ENCODE results near the gene EYA2.
"Not testable (repeated sequence)": the region's sequence is repeated elsewhere in the genome, so short reads cannot be mapped to it uniquely, and the experiment has no call there.

EYA2 gene

GRCh38 chr20:47160992-47161391 lies 266.3 kb downstream of the EYA2 start:
- Histone ChIP-seq H3K4me3 (ENCODE audit: low read length) (no peak overlapping the region), H3K27me3 (ENCODE audit: insufficient read depth, low read length) (no peaks in the 10 kb centered on the region), H3K36me3 (ENCODE audit: insufficient read depth, low read length) (no peaks in the 10 kb centered on the region), H3K4me1 (ENCODE audit: insufficient read depth, low read length) (no peaks in the 10 kb centered on the region), H3K9me3 (ENCODE audit: low read length) (peaks cover 2% of the 10 kb centered on the region), H2AFZ (ENCODE audit: low read depth, low read length) (no peak overlapping the region)

- Histone ChIP-seq H3K9me3 (ENCODE audit: low read length) (peaks cover 2% of the 10 kb centered on the region), H3K36me3 (ENCODE audit: insufficient read depth, low read length) (no peaks in the 10 kb centered on the region), H3K4me1 (ENCODE audit: insufficient read depth, low read length) (no peaks in the 10 kb centered on the region), H2AFZ (ENCODE audit: low read depth, low read length) (no peak overlapping the region), H3K27me3 (ENCODE audit: insufficient read depth, low read length) (no peaks in the 10 kb centered on the region), H3K4me3 (ENCODE audit: low read length) (no peak overlapping the region)
Measured at GRCh38 chr20:47161411-47161810, 266.8 kb downstream of the EYA2 start.

GRCh38 chr20:47164140-47164539 lies 269.5 kb downstream of the EYA2 start:
- Histone ChIP-seq H3K9me3 (ENCODE audit: low read length) (peaks cover 4% of the 10 kb centered on the region), H3K4me3 (ENCODE audit: low read length) (no peak overlapping the region), H3K4me1 (ENCODE audit: insufficient read depth, low read length) (no peaks in the 10 kb centered on the region), H3K27me3 (ENCODE audit: insufficient read depth, low read length) (no peaks in the 10 kb centered on the region), H2AFZ (ENCODE audit: low read depth, low read length) (no peak overlapping the region), H3K36me3 (ENCODE audit: insufficient read depth, low read length) (no peaks in the 10 kb centered on the region)

- H3K4me1 ChIP-seq (ENCODE audit: insufficient read depth, low read length) = no peaks in the 10 kb centered on the region
- no peaks in the 10 kb centered on the region for H3K27me3 ChIP-seq (ENCODE audit: insufficient read depth, low read length)
- peaks cover 4% of the 10 kb centered on the region for H3K9me3 ChIP-seq (ENCODE audit: low read length)
- no peak overlapping the region for H2AFZ ChIP-seq (ENCODE audit: low read depth, low read length)
- H3K4me3 ChIP-seq (ENCODE audit: low read length) = no peak overlapping the region
- no peaks in the 10 kb centered on the region for H3K36me3 ChIP-seq (ENCODE audit: insufficient read depth, low read length)
Measured at GRCh38 chr20:47165376-47165865, 270.8 kb downstream of the EYA2 start.

GRCh38 chr20:47167846-47168245 lies 273.2 kb downstream of the EYA2 start:
- Histone ChIP-seq H3K4me1 (ENCODE audit: insufficient read depth, low read length) (no peaks in the 10 kb centered on the region), H3K36me3 (ENCODE audit: insufficient read depth, low read length) (no peaks in the 10 kb centered on the region), H2AFZ (ENCODE audit: low read depth, low read length) (no peak overlapping the region), H3K27me3 (ENCODE audit: insufficient read depth, low read length) (no peaks in the 10 kb centered on the region), H3K4me3 (ENCODE audit: low read length) (no peak overlapping the region), H3K9me3 (ENCODE audit: low read length) (peaks cover 4% of the 10 kb centered on the region)

GRCh38 chr20:47172579-47172978 lies 277.9 kb downstream of the EYA2 start:
- peaks cover 8% of the 10 kb centered on the region for H3K27me3 ChIP-seq (ENCODE audit: insufficient read depth, low read length)
- H3K9me3 ChIP-seq (ENCODE audit: low read length) = peaks cover 1% of the 10 kb centered on the region
- H3K36me3 ChIP-seq (ENCODE audit: insufficient read depth, low read length) = no peaks in the 10 kb centered on the region
- no peak overlapping the region for H3K4me3 ChIP-seq (ENCODE audit: low read length)
- no peak overlapping the region for H2AFZ ChIP-seq (ENCODE audit: low read depth, low read length)
- no peaks in the 10 kb centered on the region for H3K4me1 ChIP-seq (ENCODE audit: insufficient read depth, low read length)

GRCh38 chr20:47173596-47174216 lies 279.1 kb downstream of the EYA2 start:
- no peak overlapping the region for H2AFZ ChIP-seq (ENCODE audit: low read depth, low read length)

GRCh38 chr20:47174456-47175243 lies 280.0 kb downstream of the EYA2 start:
- no peak overlapping the region for H3K4me3 ChIP-seq (ENCODE audit: low read length)
- no peaks in the 10 kb centered on the region for H3K9me3 ChIP-seq (ENCODE audit: low read length)
- peaks cover 8% of the 10 kb centered on the region for H3K27me3 ChIP-seq (ENCODE audit: insufficient read depth, low read length)
- no peak overlapping the region for H2AFZ ChIP-seq (ENCODE audit: low read depth, low read length)
- no peaks in the 10 kb centered on the region for H3K4me1 ChIP-seq (ENCODE audit: insufficient read depth, low read length)
- H3K36me3 ChIP-seq (ENCODE audit: insufficient read depth, low read length) = no peaks in the 10 kb centered on the region

More at GRCh38 chr20:47173596-47174216, 279.1 kb downstream of the EYA2 start:
- Histone ChIP-seq H3K4me1 (ENCODE audit: insufficient read depth, low read length) (no peaks in the 10 kb centered on the region), H3K36me3 (ENCODE audit: insufficient read depth, low read length) (no peaks in the 10 kb centered on the region), H3K27me3 (ENCODE audit: insufficient read depth, low read length) (peaks cover 8% of the 10 kb centered on the region), H3K9me3 (ENCODE audit: low read length) (no peaks in the 10 kb centered on the region), H3K4me3 (ENCODE audit: low read length) (no peak overlapping the region)

GRCh38 chr20:47175493-47175892 lies 280.9 kb downstream of the EYA2 start:
- Histone ChIP-seq H3K4me1 (ENCODE audit: insufficient read depth, low read length) (no peaks in the 10 kb centered on the region), H3K4me3 (ENCODE audit: low read length) (no peak overlapping the region), H3K27me3 (ENCODE audit: insufficient read depth, low read length) (peaks cover 8% of the 10 kb centered on the region), H2AFZ (ENCODE audit: low read depth, low read length) (no peak overlapping the region), H3K36me3 (ENCODE audit: insufficient read depth, low read length) (no peaks in the 10 kb centered on the region), H3K9me3 (ENCODE audit: low read length) (no peaks in the 10 kb centered on the region)

- H3K36me3 ChIP-seq (ENCODE audit: insufficient read depth, low read length); H2AFZ ChIP-seq (ENCODE audit: low read depth, low read length); H3K9me3 ChIP-seq (ENCODE audit: low read length); H3K4me3 ChIP-seq (ENCODE audit: low read length); H3K27me3 ChIP-seq (ENCODE audit: insufficient read depth, low read length); H3K4me1 ChIP-seq (ENCODE audit: insufficient read depth, low read length): not testable (repeated sequence)
Measured at GRCh38 chr20:47176217-47176616, 281.6 kb downstream of the EYA2 start.

- Histone ChIP-seq H3K4me1 (ENCODE audit: insufficient read depth, low read length) (no peaks in the 10 kb centered on the region), H2AFZ (ENCODE audit: low read depth, low read length) (no peak overlapping the region), H3K4me3 (ENCODE audit: low read length) (no peak overlapping the region), H3K27me3 (ENCODE audit: insufficient read depth, low read length) (peaks cover 8% of the 10 kb centered on the region), H3K9me3 (ENCODE audit: low read length) (no peaks in the 10 kb centered on the region), H3K36me3 (ENCODE audit: insufficient read depth, low read length) (no peaks in the 10 kb centered on the region)
Measured at GRCh38 chr20:47178277-47178676, 283.6 kb downstream of the EYA2 start.

GRCh38 chr20:47178851-47179250 lies 284.2 kb downstream of the EYA2 start:
- H3K9me3 ChIP-seq (ENCODE audit: low read length) = no peaks in the 10 kb centered on the region
- peaks cover 8% of the 10 kb centered on the region for H3K27me3 ChIP-seq (ENCODE audit: insufficient read depth, low read length)
- no peak overlapping the region for H2AFZ ChIP-seq (ENCODE audit: low read depth, low read length)
- no peaks in the 10 kb centered on the region for H3K36me3 ChIP-seq (ENCODE audit: insufficient read depth, low read length)
- H3K4me3 ChIP-seq (ENCODE audit: low read length) = no peak overlapping the region
- H3K4me1 ChIP-seq (ENCODE audit: insufficient read depth, low read length) = no peaks in the 10 kb centered on the region

GRCh38 chr20:47179267-47179666 lies 284.6 kb downstream of the EYA2 start:
- Histone ChIP-seq H3K36me3 (ENCODE audit: insufficient read depth, low read length) (no peaks in the 10 kb centered on the region), H3K27me3 (ENCODE audit: insufficient read depth, low read length) (peaks cover 8% of the 10 kb centered on the region), H3K9me3 (ENCODE audit: low read length) (no peaks in the 10 kb centered on the region), H2AFZ (ENCODE audit: low read depth, low read length) (no peak overlapping the region), H3K4me1 (ENCODE audit: insufficient read depth, low read length) (no peaks in the 10 kb centered on the region), H3K4me3 (ENCODE audit: low read length) (no peak overlapping the region)

All from neuron (in vitro differentiated cells).